ENCODE results near the gene OXSR1.
A peak's percentile ranks its signal among the peaks of the same experiment; 100 is the strongest.
"Not testable (repeated sequence)": the region's sequence is repeated elsewhere in the genome, so short reads cannot be mapped to it uniquely, and the experiment has no call there.

OXSR1 gene

DNA sequence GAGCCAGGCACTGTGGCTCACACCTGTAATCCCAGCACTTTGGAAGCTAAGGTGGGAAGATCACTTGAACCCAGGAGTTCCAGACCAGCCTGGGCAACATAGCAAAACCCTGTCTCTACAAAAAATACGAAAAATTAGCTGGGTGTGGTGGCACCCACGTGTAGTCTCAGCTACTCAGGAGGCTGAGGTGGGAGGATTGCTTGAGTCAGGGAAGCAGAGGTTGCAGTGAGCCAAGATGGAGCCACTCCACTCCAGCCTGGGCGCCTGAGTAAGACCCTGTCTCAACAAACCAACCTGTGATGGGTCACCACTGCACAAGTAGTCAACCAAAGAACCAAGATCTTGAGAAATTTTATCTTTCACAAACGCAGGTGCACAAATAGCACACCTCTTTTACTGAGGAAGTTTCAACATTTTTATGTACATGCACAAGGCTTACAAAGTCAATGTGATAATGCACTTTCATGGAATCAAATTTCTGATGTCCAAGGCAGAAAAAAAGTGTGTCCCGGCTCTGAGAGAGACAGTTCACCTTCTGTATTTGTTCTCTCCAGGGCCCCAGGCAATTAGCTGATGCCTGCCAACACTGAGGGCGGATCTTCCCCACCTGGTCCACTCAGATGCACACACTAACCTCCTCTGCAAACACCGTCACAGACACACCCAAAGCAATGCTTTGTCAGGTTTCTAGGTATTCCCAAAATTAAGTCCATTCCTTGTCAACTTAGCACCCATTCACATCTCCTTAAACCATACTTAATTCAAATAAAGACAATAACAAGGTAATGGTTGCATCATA lies 40.8 kb upstream of the OXSR1 start:
- Mint-ChIP-seq H3K27ac (peak overlapping the region; percentile 3), H3K9me3 (no peaks in the 10 kb centered on the region), H3K27me3 (no peaks in the 10 kb centered on the region), H3K4me1 (no peaks in the 10 kb centered on the region), H3K36me3 (peaks cover 5% of the 10 kb centered on the region), H3K4me3 (no peak overlapping the region)

DNA sequence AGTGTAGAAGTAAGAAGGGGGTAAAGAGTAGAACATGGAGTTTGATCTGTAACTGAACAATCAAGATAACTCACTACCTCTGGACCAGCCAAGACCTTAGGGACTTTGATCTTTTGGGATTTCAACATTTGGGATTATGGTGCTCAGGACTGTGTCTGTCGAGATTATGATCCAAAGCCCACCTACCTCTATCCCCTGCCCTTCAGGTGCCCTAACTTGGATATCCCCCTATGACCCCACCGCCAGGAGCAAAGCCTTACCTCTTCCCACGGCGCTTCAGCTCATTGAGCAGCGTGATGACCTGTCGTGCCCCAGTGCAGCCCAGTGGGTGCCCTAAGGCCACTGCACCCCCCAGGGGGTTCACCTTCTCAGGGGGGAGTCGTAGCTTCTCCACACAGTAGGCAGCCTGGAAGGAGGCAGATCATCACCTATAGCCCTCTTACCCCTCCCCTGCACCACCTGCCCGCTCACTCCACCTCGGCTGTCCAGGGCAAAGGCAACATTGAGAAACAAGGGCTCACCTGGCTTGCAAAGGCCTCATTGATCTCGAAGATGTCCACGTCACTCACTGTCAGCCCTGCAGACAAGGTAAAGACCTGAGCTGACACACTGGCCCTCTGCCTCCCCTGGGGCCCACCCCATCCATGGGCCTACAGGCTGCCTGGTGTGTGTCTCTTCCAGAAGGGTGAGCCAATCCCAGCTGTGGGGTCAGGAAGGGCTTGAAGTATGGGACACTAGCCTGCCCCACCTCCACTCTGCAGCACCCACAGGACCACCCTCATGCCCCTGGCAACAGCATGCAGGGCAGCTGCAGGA lies 39.8 kb upstream of the OXSR1 start:
- Mint-ChIP-seq H3K4me3 (no peak overlapping the region), H3K36me3 (peaks cover 5% of the 10 kb centered on the region), H3K27ac (peak overlapping the region; percentile 3), H3K4me1 (peaks cover 4% of the 10 kb centered on the region), H3K9me3 (no peaks in the 10 kb centered on the region), H3K27me3 (no peaks in the 10 kb centered on the region)

DNA sequence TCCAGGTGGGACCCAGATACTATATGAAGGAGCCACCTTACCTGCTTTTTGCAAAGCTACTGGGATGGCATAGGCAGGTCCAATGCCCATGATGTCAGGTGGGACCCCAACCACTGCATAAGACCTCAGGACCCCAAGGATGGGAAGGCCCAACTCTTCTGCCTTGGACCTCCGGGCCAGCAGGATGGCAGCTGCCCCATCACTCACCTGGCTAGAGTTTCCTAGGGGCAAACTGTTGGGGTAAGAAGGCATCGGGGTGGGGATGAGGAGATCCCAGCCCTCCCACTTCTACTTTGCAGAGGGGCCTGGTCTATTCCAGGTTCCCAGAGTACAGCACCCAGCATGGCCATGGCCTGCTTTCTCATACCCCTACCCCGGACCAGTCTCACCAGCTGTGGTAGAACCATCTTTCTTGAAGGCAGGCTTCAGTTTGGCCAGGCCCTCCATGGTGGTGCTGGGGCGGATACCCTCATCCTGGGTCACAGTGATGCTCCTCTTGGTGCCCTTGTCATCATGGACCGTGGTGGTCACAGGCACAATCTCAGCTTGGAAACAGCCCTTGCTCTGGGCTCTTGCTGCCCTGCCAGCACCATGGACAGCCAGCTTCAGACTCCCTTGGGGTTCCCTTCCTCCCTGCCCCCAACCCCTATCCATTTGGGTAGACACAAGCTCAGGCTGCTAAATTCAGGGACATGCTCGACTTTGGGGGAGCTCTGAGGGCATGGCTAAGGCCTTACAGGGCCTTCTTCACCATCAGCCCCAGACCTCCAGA lies 39.0 kb upstream of the OXSR1 start:
- Mint-ChIP-seq H3K27me3 (no peaks in the 10 kb centered on the region), H3K4me3 (no peak overlapping the region), H3K4me1 (peaks cover 4% of the 10 kb centered on the region), H3K36me3 (peaks cover 5% of the 10 kb centered on the region), H3K9me3 (no peaks in the 10 kb centered on the region), H3K27ac (peak overlapping the region; percentile 23)

DNA sequence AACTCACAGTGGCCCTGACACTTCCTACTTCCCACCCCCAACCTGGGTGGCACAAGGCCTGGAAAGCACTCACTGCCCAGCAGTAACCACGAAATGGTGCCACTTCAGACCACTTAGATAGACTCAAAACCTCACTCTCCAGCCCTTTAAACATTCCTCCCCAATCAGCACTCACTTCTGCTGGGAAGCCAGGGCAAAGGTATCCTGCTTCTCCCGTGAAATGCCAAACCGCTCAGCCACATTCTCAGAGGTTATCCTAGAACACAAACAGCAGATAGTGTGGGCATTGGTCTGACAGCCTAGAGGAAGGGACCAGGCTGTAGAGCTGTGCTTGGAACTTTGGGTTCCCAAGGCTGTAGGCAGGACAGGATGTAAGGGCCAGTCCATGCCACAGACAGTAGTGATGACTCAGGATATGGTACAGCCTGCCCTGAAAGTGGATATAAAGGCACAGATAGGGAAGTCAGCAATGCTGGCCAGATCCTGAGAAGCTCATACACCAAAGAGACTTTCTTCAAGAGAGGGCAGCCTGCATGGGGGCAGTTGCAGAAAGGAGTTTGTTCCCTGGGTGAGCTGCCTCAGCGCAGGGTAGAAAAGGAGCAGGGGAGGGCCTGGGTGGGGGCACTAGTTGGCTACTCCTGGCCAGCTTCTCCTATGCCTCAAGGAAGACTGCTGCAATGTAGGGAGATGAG lies 37.6 kb upstream of the OXSR1 start:
- Mint-ChIP-seq H3K4me1 (peaks cover 6% of the 10 kb centered on the region), H3K27me3 (no peaks in the 10 kb centered on the region), H3K4me3 (no peak overlapping the region), H3K36me3 (peaks cover 5% of the 10 kb centered on the region), H3K27ac (peak overlapping the region; percentile 83), H3K9me3 (no peaks in the 10 kb centered on the region)

DNA sequence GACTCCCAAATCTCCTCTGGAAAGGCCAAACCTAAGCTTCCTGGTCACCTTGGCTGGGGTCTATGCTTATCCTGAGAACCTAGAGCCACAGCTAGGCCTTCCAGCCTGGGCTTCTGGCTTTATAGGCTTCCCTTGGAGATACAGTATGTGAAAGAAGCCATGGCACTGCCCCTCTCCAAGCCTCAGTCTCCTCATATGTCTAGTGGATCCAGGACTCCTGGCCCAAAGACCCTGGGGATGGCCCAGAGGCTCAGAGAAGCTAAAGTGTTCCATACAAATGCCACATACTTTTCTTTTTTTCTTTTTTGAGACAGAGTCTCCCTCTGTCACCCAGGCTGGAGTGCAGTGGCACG lies 37.1 kb upstream of the OXSR1 start:
- Mint-ChIP-seq H3K27me3 (no peaks in the 10 kb centered on the region), H3K4me1 (peaks cover 10% of the 10 kb centered on the region), H3K9me3 (no peaks in the 10 kb centered on the region), H3K4me3 (no peak overlapping the region), H3K27ac (peak overlapping the region; percentile 8), H3K36me3 (peaks cover 5% of the 10 kb centered on the region)

DNA sequence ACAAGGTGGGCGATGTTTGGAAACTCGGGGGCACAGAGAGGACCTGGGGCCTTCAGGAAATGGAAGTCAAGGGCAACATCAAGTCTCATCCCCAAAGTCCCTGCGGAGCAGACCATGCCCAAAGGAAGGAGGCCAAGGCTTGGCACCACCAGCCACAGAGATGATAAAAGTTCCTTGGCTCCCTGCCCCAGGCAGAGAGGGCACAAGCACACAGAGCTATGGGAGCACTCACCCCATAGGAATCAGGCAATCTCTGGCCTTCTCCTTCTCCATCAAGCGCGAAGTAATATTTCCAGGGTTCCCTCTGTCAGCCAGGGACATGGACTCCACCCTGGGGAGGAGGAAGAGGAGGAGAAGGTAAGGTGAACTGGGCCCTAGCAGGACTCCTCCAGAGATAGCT lies 36.3 kb upstream of the OXSR1 start:
- Mint-ChIP-seq H3K4me3 (no peak overlapping the region), H3K4me1 (peaks cover 17% of the 10 kb centered on the region)

DNA sequence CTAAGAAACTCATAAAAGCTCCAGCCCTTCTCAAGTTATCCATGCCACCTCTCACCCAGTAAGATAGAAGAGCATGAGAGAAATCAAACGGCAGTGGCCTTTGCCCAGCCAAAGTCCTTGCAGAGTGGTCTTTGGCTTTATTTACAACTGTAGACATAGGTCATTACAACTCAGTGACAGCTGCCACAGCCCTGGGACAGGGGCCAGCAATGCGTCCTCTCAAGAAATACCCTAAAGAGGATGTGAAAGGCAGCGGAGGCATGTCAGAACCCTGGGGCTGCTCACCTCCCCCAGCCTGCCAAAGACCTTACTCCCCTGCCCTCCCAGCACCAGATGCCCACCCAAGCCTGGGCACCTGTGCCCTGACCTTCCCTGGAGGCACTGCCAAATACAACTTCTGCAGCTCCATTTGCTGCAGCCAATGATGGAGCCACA lies 34.7 kb upstream of the OXSR1 start:
- Mint-ChIP-seq H3K4me3 (no peak overlapping the region), H3K27ac (peak overlapping the region; percentile 73), H3K4me1 (peaks cover 30% of the 10 kb centered on the region), H3K27me3 (no peaks in the 10 kb centered on the region), H3K36me3 (peaks cover 1% of the 10 kb centered on the region), H3K9me3 (no peaks in the 10 kb centered on the region)

More for the DNA sequence above, 36.3 kb upstream of the OXSR1 start:
- H3K9me3 Mint-ChIP-seq = no peaks in the 10 kb centered on the region
- H3K36me3 Mint-ChIP-seq = peaks cover 5% of the 10 kb centered on the region
- H3K27ac Mint-ChIP-seq = no peak overlapping the region
- H3K27me3 Mint-ChIP-seq = no peaks in the 10 kb centered on the region

DNA sequence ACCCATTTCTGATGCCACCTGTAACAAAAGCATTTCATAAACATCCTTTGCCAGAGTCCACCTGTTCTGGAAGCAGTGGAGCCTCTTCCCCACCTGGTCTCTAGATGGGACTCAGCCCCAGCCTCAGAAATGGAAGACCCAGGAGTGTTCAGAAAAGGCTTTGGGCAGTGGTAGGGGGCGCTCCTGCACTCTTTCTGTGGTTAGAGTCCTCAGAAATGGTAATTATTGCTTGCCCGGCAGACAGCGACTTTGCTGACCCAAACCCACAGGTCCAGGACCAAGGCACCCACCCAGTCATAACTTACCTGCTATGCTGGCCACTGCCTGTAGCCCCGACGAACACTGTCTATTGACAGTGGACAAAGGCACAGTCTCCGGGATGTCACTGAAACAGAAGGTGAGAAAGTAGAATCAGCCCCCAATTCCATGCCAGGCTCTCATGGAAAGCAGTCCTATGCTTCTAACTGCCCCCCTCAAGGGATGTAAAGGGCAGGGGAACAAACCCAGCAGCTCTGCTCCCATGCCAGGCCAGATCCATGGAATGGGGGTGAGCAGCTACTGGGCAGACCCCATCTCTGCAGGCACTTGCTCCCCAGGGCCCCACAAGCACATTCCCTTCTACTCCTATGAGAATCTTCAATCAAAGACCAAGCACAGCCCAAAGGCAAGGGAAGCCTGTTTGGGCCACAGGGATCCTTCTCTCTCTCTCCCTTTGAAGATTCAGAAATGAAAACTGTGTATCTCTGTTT lies 33.5 kb upstream of the OXSR1 start:
- Mint-ChIP-seq H3K27ac (peak overlapping the region; percentile 68), H3K27me3 (no peaks in the 10 kb centered on the region), H3K36me3 (peaks cover 1% of the 10 kb centered on the region), H3K9me3 (no peaks in the 10 kb centered on the region), H3K4me3 (no peak overlapping the region), H3K4me1 (peaks cover 38% of the 10 kb centered on the region)

DNA sequence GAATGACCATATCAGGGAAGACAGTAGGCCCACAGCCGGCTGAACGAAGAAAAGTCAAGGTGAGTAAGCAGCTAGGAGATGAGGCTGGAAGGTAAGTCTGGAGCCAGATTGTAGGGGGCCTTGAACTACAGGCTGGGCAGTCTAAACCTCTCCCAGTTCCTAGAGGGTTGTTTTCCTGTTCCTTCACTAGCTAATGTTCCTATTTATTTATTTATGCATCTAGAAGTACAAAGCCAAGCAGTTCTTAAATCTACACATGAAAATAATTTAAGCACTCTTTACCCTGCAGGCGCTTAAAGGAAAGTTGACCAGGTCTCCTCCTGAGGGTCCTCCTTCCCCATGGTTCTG lies 32.2 kb upstream of the OXSR1 start:
- Mint-ChIP-seq H3K27ac (peak overlapping the region; percentile 24), H3K9me3 (no peaks in the 10 kb centered on the region), H3K4me3 (no peak overlapping the region), H3K4me1 (peaks cover 50% of the 10 kb centered on the region), H3K27me3 (no peaks in the 10 kb centered on the region), H3K36me3 (peaks cover 1% of the 10 kb centered on the region)

DNA sequence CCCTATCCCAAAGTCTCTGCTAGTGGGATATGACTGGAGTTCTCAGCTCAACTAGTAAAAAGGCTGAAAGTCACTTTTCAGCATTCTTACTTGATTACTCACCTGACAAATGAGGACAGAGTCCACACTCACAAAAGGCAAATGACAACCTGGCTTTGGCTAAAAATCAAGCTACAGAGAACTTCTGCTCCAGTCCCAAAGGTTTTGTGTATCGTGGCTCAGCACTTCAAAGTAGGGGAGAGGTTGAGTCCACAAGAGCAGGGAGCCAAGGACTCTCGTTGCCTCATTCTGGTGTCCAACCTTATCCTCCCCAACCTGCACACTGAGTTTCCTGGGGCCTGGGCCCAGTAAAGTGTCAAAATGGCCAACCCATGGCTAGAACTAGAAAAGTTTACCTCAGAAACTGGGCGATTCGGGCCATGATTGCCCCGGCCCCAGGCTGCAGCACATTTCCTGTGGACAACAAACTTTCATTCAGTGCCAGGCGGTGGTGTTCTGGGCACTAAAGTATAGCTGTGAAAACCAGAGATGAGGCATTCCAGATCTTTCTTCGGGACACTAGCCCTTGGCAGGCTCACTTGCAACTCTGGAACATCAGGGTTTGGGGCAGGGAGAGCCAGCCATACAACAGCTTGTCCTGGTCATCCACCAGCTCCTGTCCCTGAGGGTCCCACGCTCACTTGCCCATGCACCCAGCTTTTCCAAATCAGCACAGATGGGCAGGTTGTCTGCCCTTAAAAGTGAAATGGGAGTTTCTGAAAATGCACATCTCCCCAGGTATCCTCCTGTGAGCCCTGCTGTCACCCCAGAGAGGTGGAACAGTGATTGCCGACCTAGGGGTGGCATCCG lies 31.6 kb upstream of the OXSR1 start:
- Mint-ChIP-seq H3K27me3 (no peaks in the 10 kb centered on the region), H3K27ac (peak overlapping the region; percentile 56), H3K4me3 (no peak overlapping the region), H3K9me3 (no peaks in the 10 kb centered on the region), H3K36me3 (peaks cover 1% of the 10 kb centered on the region), H3K4me1 (peaks cover 54% of the 10 kb centered on the region)

DNA sequence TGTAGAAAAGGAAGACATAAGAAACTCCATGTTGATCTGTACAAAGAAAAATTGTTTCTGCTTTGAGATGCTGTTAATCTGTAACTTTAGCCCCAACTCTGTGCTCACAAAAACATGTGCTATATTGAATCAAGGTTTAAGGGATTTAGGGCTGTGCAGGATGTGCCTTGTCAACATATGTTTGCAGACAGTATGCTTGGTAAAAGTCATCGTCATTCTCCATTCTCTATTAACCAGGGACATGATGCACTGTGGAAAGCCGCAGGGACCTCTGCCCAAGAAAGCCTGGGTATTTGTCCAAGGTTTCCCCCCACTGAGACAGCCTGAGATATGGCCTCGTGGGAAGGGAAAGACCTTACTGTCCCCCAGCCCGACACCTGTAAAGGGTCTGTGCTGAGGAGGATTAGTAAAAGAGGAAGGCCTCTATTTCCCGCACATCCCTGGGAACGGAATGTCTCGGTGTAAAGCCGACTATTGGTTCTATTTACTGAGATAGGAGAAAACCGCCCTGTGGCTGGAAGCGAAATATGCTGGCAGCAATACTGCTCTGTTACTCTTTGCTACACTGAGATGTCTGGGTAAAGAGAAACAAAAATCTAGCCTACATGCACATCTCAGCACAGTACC lies 30.7 kb upstream of the OXSR1 start:
- H3K4me3 Mint-ChIP-seq, H3K9me3 Mint-ChIP-seq, H3K36me3 Mint-ChIP-seq, H3K27me3 Mint-ChIP-seq: not testable (repeated sequence)
- peak overlapping the region; percentile 75 for H3K27ac Mint-ChIP-seq
- H3K4me1 Mint-ChIP-seq = peaks cover 58% of the 10 kb centered on the region

DNA sequence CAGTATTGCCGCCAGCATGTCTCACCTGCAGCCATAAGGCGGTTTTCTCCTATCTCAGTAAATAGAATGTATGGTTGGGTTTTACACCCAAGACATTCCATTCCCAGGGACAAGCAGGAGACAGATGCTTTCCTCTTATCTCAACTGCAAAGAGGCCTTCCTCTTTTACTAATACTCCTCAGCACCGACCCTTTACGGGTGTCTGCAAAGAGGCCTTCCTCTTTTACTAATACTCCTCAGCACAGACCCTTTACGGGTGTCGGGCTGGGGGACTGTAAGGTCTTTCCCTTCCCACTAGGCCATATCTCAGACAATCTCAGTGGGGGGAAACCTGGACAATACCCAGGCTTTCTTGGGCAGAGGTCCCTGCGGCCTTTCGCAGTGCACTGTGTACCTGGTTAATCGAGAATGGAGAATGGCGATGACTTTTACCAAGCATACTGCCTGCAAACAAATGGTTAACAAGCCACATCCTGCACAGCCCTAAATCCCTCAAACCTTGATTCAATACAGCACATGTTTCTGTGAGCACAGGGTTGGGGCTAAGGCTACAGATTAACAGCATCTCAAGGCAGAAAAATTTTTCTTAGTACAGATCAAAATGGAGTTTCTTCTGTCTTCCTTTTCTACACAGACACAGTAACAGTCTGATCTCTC lies 29.6 kb upstream of the OXSR1 start:
- Mint-ChIP-seq H3K4me1 (peaks cover 65% of the 10 kb centered on the region), H3K27ac (peak overlapping the region; percentile 87), H3K4me3 (peak overlapping the region; percentile 89)
- not testable (repeated sequence) for H3K27me3 Mint-ChIP-seq, H3K9me3 Mint-ChIP-seq, H3K36me3 Mint-ChIP-seq

DNA sequence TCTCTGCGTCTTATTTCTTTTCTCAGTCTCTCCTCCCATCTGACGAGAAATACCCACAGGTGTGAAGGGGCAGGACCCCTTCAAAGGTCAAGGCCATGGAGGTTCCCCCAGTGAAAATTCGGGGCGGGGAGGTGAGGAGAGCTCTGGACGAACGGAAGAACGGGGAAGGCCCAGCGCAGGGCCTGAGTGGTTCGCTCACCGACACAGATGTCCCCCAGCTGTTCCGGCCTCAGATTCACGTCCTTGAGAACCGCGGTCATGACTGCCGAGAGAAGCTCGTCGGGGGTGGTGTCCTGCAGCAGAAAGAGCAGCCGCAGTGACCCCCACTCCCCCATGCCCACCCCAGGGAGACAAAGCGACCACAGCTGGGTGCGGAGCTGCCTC lies 29.0 kb upstream of the OXSR1 start:
- Mint-ChIP-seq H3K36me3 (no peaks in the 10 kb centered on the region), H3K27me3 (no peaks in the 10 kb centered on the region), H3K4me1 (peaks cover 70% of the 10 kb centered on the region), H3K27ac (peak overlapping the region; percentile 87), H3K9me3 (no peaks in the 10 kb centered on the region), H3K4me3 (peak overlapping the region; percentile 89)

All from activated naive CD4-positive, alpha-beta T cell treated with anti-CD3 and anti-CD28 coated beads, Interleukin-2, amount 50 U/mL, for 24 hours (primary cell).